Endothelial cell of umbilical vein (primary cell): ENCODE data around the gene KCTD5.

ENCODE experiments used
- EZH2 ChIP-seq: IDR thresholded peaks from 2 replicates; pipeline ENCODE4 v1.6.1; 2012; ENCODE audit warnings: borderline replicate concordance, low read depth, mild to moderate bottlenecking, moderate library complexity, low read length, inconsistent platforms; ENCODE audit not compliant: severe bottlenecking
- GATA2 ChIP-seq: IDR thresholded peaks from 2 replicates; pipeline ENCODE4 v1.7.0; 2011; ENCODE audit warnings: low read depth, mild to moderate bottlenecking, moderate library complexity, mixed read lengths, low read length; ENCODE audit not compliant: insufficient read length, insufficient read depth
- POLR2A ChIP-seq: IDR thresholded peaks from 2 replicates; pipeline ENCODE4 v1.6.1; 2012; ENCODE audit warnings: low read depth, mild to moderate bottlenecking, control low read depth, low read length

- TF ChIP-seq POLR2A (no peak), GATA2 (no peak), EZH2 (no peak)
These were observed 27.3 kb downstream of the KCTD5 start for GRCh38 chr16:2709588-2709984.
